RPMI7951 (cell line): ENCODE measurements around the gene SMG1. TPM values are rescaled to one million over a fixed set of nuclear protein-coding genes. Genes with fewer than 3 reads are reported as not detected.
A peak's percentile ranks its signal among the peaks of the same experiment; 100 is the strongest.
"Not testable (repeated sequence)": the region's sequence is repeated elsewhere in the genome, so short reads cannot be mapped to it uniquely, and the experiment has no call there.

Experiments used
- DNase-seq: peaks from one replicate; pipeline ENCODE4 v3.0.0-alpha.2; 2012; ENCODE audit warnings: low read depth
- total RNA-seq: library from RNA; depleted of rRNA; stranded (reverse); fragments of >200 nt; shearing (Covaris generic); gene quantifications from 2 replicates; pipeline ENCODE4 v1.2.3, GENCODE V29; 2014; rRNA removed

The SMG1 gene
- 18.6 and 25.6 TPM in 2 replicates for total RNA-seq

DNA sequence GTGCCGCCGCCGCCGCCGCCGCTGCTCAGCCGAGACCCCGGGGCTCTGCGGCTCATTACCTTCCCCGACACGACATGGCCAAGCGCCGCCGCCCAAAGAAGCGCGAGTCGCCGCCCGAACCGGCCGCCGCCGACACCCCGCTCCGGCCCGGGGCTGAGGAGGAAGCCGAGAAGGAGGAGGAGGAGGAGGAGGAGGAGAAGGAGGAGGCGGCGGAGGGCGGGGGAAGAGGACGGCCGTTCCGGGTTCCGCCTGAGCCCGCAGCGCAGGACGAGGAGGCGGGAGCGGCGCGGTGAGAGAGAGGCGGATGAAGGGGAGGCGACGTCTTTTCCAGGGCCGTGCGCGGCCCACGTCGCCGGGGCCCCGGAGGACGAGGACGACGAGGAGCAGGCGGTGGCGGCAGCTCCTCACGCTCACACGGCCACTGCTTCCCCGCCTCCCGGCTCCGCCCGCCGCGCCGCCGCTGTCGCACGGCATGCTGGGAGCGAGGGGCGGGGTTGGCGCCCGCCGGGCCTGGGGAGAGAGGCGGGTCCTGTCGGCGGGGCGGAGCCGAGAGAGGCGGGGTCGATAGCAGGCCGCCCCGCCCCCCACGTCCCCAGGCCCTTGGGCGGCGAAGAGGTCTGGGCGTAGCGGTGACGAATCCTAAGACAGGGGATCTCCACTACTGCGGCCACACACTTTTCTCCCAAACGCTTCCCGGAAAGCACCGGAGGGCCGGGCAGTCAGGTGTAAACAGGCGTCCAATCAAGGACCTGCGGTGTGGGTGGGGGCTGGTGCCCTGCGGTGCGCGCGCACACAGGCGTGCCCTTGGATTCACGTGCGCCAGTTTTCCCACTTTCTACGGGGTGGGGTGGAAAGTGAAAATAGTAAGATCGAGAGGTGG is at the start of gene SMG1:
TSS of gene SMG1 (minus strand) at position 423 of the 880 bp plus-strand sequence. CDS start at position 56, 367 bp downstream.
- DNase-seq = peak; percentile 97

DNA sequence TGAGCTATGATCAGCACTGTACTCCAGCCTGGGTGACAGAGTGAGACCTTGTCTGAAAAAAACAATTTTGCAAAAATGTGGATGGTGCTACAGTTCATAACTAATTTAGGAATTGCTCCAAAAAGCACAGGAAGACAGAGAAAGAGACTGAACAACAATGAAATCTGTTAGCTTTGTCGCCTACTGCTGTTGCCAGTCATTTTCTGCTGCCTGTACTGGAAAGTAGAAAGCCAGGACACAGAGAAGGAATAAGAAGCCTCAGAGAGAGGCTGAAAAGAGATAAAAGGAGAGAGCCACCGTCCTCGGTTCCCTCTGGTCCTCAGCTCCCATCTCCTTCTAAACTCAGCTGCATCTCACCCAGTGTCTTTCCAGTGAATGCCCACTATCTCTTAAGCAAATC is 48.9 kb upstream of the SMG1 start:
- DNase-seq = no peak

GRCh38 chr16:18969855-18970240 is 43.6 kb upstream of the SMG1 start:
- no peak for DNase-seq

- DNase-seq = peak; percentile 69
Measured at GRCh38 chr16:18969050-18969854, 43.0 kb upstream of the SMG1 start.

GRCh38 chr16:18966791-18967190 is 40.6 kb upstream of the SMG1 start:
- DNase-seq = no peak

GRCh38 chr16:18965555-18965954 is 39.3 kb upstream of the SMG1 start:
- DNase-seq = no peak

- peak; percentile 13 for DNase-seq
Measured at GRCh38 chr16:18959031-18959505, 32.9 kb upstream of the SMG1 start.

- no peak for DNase-seq
Measured at GRCh38 chr16:18958621-18959029, 32.4 kb upstream of the SMG1 start.

DNA sequence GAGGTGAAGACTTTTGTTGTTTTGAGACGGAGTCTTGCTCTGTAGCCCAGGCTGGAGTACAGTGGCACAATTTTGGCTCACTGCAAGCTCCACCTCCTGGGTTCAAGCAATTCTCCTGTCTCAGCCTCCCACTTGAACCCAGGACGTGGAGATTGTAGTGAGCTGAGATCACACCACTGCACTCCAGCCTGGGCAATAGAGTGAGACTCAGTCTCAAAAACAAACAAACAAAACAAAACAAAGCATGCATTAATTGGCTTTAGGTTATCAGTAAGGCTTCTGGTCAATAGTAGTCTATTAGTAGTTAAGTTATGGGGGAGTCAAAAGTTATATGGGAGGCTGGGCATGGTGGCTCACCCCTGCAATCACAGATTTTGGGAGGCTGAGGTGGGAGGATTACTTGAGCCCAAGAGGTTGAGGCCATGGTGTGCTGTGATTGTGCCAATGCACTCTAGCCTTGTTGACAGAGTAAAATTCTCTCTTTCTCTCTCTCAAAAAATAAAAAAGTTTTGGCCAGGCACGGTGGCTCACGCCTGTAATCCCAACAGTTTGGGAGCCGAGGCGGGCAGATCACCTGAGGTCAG is 30.5 kb upstream of the SMG1 start:
- not testable (repeated sequence) for DNase-seq

DNA sequence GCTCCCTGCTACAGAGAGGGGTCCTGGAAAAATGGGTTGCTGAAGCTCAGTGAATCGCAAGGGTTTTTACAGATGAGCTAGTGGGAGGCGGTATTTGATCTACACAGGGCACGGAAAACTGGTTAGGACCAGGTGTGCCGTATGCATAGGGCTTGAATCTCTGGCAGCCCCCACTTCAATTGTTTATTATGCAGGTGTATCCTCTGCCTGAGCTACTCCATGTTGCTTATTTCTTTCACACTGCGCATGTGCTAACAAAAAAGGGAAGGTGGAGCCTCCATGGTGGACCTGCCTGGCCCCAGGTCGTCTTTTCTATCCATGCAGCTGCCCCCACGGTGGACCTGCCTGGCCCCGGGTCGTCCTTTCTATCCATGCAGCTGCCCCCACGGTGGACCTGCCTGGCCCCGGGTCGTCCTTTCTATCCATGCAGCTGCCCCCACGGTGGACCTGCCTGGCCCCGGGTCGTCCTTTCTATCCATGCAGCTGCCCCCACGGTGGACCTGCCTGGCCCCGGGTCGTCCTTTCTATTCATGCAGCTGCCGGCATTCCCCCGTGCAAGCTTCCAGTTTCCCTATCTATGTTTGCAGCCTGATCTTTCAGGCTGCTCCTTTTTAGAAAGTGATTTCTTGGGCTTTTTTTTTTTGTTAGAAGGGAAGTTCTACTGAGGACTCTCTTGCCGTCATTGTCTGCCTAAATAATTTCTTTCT is 29.8 kb upstream of the SMG1 start:
- not testable (repeated sequence) for DNase-seq

GRCh38 chr16:18953547-18953946 is 27.3 kb upstream of the SMG1 start:
- no peak for DNase-seq

GRCh38 chr16:18950469-18951185 is 24.4 kb upstream of the SMG1 start:
- no peak for DNase-seq

DNA sequence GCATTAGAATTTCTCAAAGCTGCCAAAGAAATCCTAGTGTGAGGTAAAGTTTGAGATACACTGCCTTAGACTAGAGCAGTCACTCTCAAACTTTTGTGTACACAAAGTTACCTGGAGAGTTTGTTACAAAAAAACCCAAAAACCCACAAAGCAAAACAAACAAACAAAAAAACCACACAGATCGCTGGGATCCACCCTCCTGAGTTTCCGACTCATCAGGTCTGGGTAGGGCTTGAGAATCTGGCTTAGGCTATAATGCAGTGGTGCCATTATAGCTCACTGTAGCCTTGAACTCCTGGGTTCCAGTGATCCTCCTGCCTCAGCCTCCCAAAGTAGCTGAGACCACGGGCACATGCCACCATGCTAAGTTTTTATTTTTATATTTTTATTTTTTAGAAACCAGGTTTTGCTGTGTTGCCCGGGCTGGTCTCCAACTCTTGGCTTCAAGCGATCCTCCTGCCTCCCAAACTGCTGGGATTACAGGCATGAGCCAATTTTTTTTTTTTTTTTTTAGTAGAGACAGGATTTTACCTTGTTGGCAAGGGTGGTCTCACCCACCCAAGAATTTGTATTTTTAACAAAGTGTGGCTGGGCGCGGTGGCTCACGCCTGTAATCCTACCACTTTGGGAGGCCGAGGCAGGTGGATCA is 22.3 kb upstream of the SMG1 start:
- no peak for DNase-seq

- DNase-seq = no peak
Measured at GRCh38 chr16:18945233-18945632, 19.0 kb upstream of the SMG1 start.

DNA sequence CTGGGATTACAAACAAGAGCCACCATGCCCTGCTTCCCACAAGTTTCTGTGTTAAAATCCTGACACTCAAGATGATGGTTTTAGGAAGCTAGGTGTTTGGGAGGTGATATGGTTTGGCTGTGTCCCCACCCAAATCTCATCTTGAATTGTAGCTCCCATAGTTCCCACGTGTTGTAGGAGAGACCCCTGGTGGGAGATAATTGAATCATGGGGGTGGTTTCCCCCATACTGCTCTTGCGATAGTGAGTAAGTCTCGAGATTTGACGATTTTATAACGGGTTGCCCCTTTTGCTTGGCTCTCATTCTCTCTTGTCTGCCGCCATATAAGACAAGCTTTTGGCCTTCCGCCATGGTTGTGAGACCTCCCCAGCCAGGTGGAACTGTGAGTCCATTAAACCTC is 17.2 kb upstream of the SMG1 start:
- DNase-seq = no peak

GRCh38 chr16:18942061-18942460 is 15.9 kb upstream of the SMG1 start:
- no peak for DNase-seq

DNA sequence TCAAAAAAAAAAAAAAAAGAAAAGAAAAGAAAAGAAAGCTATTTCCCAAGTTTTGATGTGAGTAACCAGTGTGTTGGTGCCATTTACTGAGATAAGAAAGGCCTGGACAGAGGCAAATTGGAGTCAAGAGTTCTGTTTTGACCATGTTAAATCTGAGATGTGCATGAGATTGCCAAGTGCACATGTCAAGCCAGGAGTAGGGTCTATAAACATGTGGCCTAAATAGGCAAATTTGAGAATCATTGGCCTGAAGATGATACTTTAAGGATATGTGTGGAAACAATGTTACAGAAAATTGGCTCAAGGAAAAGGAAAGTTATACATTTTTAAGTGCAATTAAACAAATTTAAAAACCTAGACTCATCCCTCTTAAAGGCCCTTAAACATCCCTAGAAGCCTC is 15.3 kb upstream of the SMG1 start:
- DNase-seq = no peak

DNA sequence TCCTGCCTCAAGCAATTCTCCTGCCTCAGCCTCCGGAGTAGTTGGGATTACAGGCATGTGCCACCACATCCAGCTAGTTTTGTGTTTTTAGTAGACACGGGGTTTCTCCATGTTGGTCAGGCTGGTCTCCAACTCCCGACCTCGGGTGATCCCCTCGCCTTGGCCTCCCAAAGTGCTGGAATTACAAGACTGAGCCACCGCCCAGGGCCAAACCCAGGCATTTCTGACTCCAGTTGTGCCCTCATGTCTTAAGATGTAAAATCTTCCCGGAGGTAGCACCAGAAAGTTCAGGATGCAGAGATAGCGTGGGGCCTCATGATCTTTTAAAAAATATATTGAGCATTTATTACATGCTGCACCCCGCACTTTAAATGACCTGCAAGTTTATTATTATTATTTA is 12.8 kb upstream of the SMG1 start:
- no peak for DNase-seq

DNA sequence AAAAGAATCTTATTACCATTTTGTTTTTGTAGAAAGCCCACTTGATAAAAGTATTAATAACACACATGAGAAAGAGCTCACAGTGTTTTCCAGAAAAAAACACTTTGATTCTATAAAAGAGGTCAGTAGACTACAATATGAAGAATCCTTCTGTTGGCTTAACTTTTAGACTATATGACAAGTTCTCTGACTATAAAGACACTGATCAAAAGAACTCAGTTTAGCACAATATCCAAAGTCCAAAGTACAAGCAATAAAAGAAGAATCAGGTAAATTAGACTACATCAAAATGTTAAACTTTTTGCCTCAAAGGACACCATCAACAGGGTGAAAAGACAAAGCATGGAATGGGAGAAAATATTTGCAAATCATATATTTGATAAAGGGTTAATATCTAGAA is 11.2 kb upstream of the SMG1 start:
- DNase-seq = no peak

GRCh38 chr16:18936727-18937340 is 10.6 kb upstream of the SMG1 start:
- DNase-seq = no peak
